ENCODE measurements around the gene TSSK6. TPM values are rescaled to one million over a fixed set of nuclear protein-coding genes. Genes with fewer than 3 reads are reported as not detected.

TSSK6 gene
- 1 to 10 TPM; 1.6 to 3.4 (median 1.9) TPM for polyA plus RNA-seq
- long read RNA-seq, donor 1, partial matches to known transcripts = 0 of 2 reads
- long read RNA-seq, donor 1, other reads (novel, unspliced or antisense) = 0 of 2 reads
- long read RNA-seq, donor 2, partial matches to known transcripts = 207 of 216 reads
- long read RNA-seq, donor 2, other reads (novel, unspliced or antisense) = 9 of 216 reads
- long read RNA-seq, donor 3 = 0 reads
- long read RNA-seq, donor 4 = 0 reads
- long read RNA-seq, donor 5 = 0 reads
- long read RNA-seq, donor 6, partial matches to known transcripts = 0 of 1 reads
- long read RNA-seq, donor 6, other reads (novel, unspliced or antisense) = 0 of 1 reads
- long read RNA-seq, donor 7 = 0 reads
- long read RNA-seq, donor 8 = 0 reads
- long read RNA-seq, donor 9 = 0 reads
- long read RNA-seq, donor 10 = 0 reads

DNA sequence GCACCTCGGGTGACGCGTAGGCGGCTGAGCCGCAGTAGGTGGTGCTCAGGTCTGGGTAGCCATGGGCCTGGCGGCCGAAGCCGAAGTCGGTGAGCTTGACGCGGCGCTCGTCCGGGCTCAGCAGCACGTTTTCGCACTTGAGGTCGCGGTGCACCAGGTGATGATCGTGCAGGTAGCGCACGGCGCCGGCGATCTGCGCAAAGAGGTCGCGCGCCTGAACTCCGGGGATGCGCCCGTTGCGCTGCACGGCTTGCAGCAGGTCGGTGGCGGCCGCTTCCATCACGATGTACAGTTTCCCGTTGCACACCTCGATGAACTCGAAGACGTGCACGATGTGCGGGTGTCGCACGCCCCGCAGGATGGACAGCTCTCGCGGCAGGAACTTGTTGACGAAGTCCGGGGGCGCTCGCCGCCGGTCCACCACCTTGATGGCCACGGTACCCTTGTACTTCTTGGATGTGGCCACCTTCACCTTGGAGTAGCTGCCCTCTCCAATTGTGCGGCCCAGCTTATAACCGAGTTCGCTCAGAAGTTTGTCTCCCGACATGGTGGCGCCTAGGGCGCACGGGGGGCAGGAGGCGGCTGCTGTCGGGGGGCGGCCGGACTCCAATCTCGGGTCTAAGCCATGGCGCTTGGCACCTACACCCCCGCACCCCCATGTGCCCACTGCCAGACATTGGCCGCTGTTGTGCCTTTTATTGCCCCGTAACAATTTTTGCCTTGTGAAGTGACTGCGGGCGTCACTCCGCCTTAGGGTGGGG is at the start of gene TSSK6:
Gene TSSK6, minus strand, starts transcription at position 668 of the 761 bp plus-strand sequence. Its CDS starts 121 bp downstream, at position 547.
- DNase-seq = no peak
- WGBS, 3 donors = 86 to 92% (median 92%) methylated on average over 73 to 74 of the region's 74 CpGs
- peaks cover 0 to 13% (median 9%) of the 10 kb centered on the region in 3 donors for H3K4me1 ChIP-seq (ENCODE audit: control insufficient read depth in 3 of 3, insufficient read depth in 2 of 3, low read depth in 1 of 3, low read length in 2 of 3)
- peaks cover 0 to 10% (median 0%) of the 10 kb centered on the region in 3 donors for H3K27me3 ChIP-seq (ENCODE audit: control insufficient read depth in 3 of 3, insufficient read depth in 3 of 3, low read length in 3 of 3)
- H3K36me3 ChIP-seq (ENCODE audit: control insufficient read depth in 3 of 3, insufficient read depth in 2 of 3, low read depth in 1 of 3, low read length in 3 of 3) = peaks cover 0 to 12% (median 4%) of the 10 kb centered on the region in 3 donors
- FAIRE-seq = no peak
- peak within 1 kb of the TSS; percentile 80 to 100 (median 81) for H3K4me3 ChIP-seq (ENCODE audit: low read depth in 1 of 3, low read length in 3 of 3)
- H3K9me3 ChIP-seq (ENCODE audit: control insufficient read depth in 2 of 2, insufficient read depth in 1 of 2, low read depth in 1 of 2, low read length in 1 of 2) = peaks cover 0 to 20% of the 10 kb centered on the region in 2 donors
- peak within 1 kb of the TSS; percentile 24 to 92 (median 60) for H3K27ac ChIP-seq (ENCODE audit: low read depth in 1 of 3, low read length in 2 of 3)

DNA sequence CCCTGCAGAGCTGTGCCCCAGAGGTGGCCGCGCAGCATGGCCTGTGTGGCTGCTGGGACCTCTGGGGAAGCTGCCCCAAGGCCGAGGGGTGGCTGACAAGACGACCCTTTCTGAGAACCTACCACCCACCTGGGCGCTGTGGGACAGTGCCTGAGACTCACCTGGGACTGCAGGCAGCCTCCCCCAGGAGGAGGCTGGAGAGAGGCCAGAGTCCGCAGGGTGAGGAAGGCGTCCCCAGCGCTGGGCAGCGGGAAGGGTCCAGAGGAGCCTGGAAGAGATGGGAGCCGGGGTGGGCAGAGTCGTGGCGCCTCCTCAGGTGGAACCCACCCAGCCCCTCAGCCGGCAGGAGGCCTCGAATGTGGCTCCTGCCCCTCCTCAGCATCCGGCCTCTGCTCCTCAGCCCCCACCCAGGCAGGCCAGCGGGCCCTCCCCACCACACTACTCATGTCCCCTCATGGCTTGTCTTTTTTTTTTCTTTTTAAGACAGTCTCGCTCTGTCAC is 48.0 kb upstream of the TSSK6 start:
- H3K27ac ChIP-seq (ENCODE audit: low read depth in 1 of 3, low read length in 2 of 3) = no peak overlapping the region
- WGBS, 3 donors = 87 to 89% (median 89%) methylated on average over 16 to 17 of the region's 17 CpGs
- no peaks in the 10 kb centered on the region for H3K9me3 ChIP-seq (ENCODE audit: control insufficient read depth in 2 of 2, insufficient read depth in 1 of 2, low read depth in 1 of 2, low read length in 1 of 2)
- H3K4me3 ChIP-seq (ENCODE audit: low read depth in 1 of 3, low read length in 3 of 3) = no peak overlapping the region
- H3K36me3 ChIP-seq (ENCODE audit: control insufficient read depth in 3 of 3, insufficient read depth in 2 of 3, low read depth in 1 of 3, low read length in 3 of 3) = no peaks in the 10 kb centered on the region
- no peak for DNase-seq
- H3K4me1 ChIP-seq (ENCODE audit: control insufficient read depth in 3 of 3, insufficient read depth in 2 of 3, low read depth in 1 of 3, low read length in 2 of 3) = no peaks in the 10 kb centered on the region
- FAIRE-seq = no peak
- H3K27me3 ChIP-seq (ENCODE audit: control insufficient read depth in 3 of 3, insufficient read depth in 3 of 3, low read length in 3 of 3) = no peaks in the 10 kb centered on the region

DNA sequence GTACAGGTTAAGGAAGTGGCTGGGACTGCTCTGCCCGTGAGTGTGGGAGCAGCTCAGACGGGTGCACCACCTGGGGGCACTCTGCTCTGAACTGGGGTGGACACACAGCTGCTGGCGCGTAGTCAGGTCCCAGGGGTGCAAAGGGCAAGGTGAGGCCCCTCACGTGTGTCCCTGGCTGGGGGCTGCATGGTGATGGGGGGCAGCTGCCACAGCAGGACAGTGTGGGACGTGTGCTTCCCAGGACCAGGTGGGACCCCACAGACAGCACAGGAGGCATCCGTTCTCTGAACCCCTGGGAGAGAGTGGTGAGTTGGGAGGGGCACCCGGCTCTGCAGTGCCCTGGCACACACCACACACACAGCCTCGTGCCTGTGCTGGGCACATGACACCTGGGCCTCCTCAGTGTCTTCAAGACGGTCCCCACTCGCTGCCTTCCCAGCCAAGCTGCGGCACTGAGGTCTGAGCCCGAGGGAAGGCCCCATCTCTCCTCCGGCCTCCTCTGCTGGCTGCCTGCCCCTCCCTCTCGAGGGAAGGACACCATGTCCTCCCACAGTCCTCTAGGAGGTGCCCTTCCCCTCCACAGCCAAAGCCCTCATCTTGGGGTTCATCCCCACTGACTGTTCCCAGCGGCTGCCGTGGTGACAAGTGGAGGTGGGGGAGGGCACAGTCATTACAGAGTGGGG is 47.5 kb upstream of the TSSK6 start:
- H3K4me3 ChIP-seq (ENCODE audit: low read depth in 1 of 3, low read length in 3 of 3) = no peak overlapping the region
- H3K9me3 ChIP-seq (ENCODE audit: control insufficient read depth in 2 of 2, insufficient read depth in 1 of 2, low read depth in 1 of 2, low read length in 1 of 2) = no peaks in the 10 kb centered on the region
- no peaks in the 10 kb centered on the region for H3K36me3 ChIP-seq (ENCODE audit: control insufficient read depth in 3 of 3, insufficient read depth in 2 of 3, low read depth in 1 of 3, low read length in 3 of 3)
- peak in 1 of 2 donors; percentile 43 for DNase-seq
- H3K4me1 ChIP-seq (ENCODE audit: control insufficient read depth in 3 of 3, insufficient read depth in 2 of 3, low read depth in 1 of 3, low read length in 2 of 3) = no peaks in the 10 kb centered on the region
- FAIRE-seq = no peak
- H3K27me3 ChIP-seq (ENCODE audit: control insufficient read depth in 3 of 3, insufficient read depth in 3 of 3, low read length in 3 of 3) = no peaks in the 10 kb centered on the region
- H3K27ac ChIP-seq (ENCODE audit: low read depth in 1 of 3, low read length in 2 of 3) = no peak overlapping the region
- 61 to 70% (median 65%) methylated on average over 16 to 17 of the region's 17 CpGs for WGBS, 3 donors

DNA sequence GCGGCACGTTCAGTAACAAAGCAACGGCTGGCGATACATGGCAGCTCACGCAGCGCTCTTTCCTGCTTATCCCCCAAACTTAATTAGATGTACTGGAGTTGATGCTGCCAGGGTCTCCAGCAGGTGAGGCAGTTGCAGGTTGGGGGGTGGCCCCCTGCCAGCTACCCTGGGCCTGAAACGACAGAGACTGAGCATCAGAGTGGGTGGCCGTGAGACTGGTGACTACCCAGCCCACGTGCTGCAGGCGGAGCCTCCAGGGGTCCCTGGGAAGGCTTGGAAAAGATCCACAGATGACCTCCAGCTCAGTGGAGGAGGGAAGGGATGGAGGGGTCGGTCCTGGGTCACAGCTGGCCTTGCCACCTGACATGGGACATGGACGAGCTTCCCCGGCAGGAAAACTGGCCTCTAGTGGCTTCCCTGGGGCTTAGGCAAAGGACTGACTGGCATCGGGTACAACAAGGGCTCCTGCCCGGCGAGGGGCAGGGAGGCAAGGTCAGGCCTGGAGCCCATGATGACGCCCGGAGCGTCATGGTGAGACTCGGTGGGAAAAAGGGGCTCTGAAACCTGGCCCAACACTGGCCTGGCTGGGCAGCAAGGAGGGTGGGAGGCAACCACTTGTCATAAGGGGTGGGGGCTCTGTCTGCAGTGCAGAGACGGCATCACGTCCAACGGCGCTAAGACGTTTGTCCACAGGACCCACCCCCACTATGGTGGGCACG is 46.8 kb upstream of the TSSK6 start:
- Histone ChIP-seq H3K36me3 (ENCODE audit: control insufficient read depth in 3 of 3, insufficient read depth in 2 of 3, low read depth in 1 of 3, low read length in 3 of 3) (no peaks in the 10 kb centered on the region), H3K27me3 (ENCODE audit: control insufficient read depth in 3 of 3, insufficient read depth in 3 of 3, low read length in 3 of 3) (no peaks in the 10 kb centered on the region), H3K4me3 (ENCODE audit: low read depth in 1 of 3, low read length in 3 of 3) (no peak overlapping the region), H3K9me3 (ENCODE audit: control insufficient read depth in 2 of 2, insufficient read depth in 1 of 2, low read depth in 1 of 2, low read length in 1 of 2) (no peaks in the 10 kb centered on the region), H3K4me1 (ENCODE audit: control insufficient read depth in 3 of 3, insufficient read depth in 2 of 3, low read depth in 1 of 3, low read length in 2 of 3) (no peaks in the 10 kb centered on the region), H3K27ac (ENCODE audit: low read depth in 1 of 3, low read length in 2 of 3) (no peak overlapping the region)
- no peak for FAIRE-seq
- no peak for DNase-seq
- 86 to 92% (median 88%) methylated on average over 26 of the region's 26 CpGs for WGBS, 3 donors

DNA sequence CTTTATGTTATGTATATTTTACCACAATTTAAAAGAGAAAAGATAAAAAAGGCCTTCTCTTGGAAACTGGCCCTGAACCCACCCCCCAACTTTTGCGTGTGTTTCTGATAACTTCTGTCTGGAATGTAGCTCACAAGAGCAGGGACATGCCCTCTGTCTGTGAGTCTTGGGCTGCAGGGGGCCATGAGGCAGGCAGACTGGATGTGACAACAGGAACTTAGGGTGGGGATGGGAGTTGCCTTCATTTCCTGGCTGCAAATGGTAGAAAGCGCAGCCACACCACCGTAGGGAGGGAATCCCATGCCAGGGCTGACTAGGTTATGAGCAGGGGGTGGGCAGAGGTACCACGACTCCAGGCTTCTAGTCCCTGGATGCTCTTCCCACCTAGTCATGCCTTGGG is 44.6 kb upstream of the TSSK6 start:
- WGBS, 3 donors = 66 to 88% (median 85%) methylated on average over 4 of the region's 4 CpGs
- Histone ChIP-seq H3K27me3 (ENCODE audit: control insufficient read depth in 3 of 3, insufficient read depth in 3 of 3, low read length in 3 of 3) (no peaks in the 10 kb centered on the region), H3K27ac (ENCODE audit: low read depth in 1 of 3, low read length in 2 of 3) (no peak overlapping the region), H3K9me3 (ENCODE audit: control insufficient read depth in 2 of 2, insufficient read depth in 1 of 2, low read depth in 1 of 2, low read length in 1 of 2) (no peaks in the 10 kb centered on the region), H3K4me1 (ENCODE audit: control insufficient read depth in 3 of 3, insufficient read depth in 2 of 3, low read depth in 1 of 3, low read length in 2 of 3) (no peaks in the 10 kb centered on the region), H3K36me3 (ENCODE audit: control insufficient read depth in 3 of 3, insufficient read depth in 2 of 3, low read depth in 1 of 3, low read length in 3 of 3) (no peaks in the 10 kb centered on the region), H3K4me3 (ENCODE audit: low read depth in 1 of 3, low read length in 3 of 3) (no peak overlapping the region)
- FAIRE-seq = no peak
- no peak for DNase-seq

DNA sequence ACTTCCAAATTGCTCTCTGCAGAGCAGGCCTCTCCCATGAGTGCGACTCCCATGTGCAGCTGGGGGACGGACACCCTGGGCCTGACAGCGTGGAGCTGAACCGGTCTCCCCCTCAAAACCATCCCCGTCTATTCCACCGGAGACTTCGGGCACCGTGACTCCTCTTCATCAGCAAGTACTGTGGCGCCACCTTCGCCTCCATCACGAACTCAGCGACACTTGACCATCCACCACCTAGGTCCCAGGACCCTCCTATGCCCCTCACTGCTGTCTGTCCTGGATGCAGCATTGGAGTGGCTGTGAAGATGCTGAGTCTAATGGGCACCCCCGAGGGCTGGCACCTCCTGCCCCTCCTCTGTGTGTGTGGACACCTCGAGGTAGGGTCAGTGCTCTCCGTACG is 43.3 kb upstream of the TSSK6 start:
- FAIRE-seq (no peak), DNase-seq (no peak)
- Histone ChIP-seq H3K27me3 (ENCODE audit: control insufficient read depth in 3 of 3, insufficient read depth in 3 of 3, low read length in 3 of 3) (no peaks in the 10 kb centered on the region), H3K27ac (ENCODE audit: low read depth in 1 of 3, low read length in 2 of 3) (no peak overlapping the region), H3K36me3 (ENCODE audit: control insufficient read depth in 3 of 3, insufficient read depth in 2 of 3, low read depth in 1 of 3, low read length in 3 of 3) (no peaks in the 10 kb centered on the region), H3K4me3 (ENCODE audit: low read depth in 1 of 3, low read length in 3 of 3) (no peak overlapping the region), H3K9me3 (ENCODE audit: control insufficient read depth in 2 of 2, insufficient read depth in 1 of 2, low read depth in 1 of 2, low read length in 1 of 2) (no peaks in the 10 kb centered on the region), H3K4me1 (ENCODE audit: control insufficient read depth in 3 of 3, insufficient read depth in 2 of 3, low read depth in 1 of 3, low read length in 2 of 3) (no peaks in the 10 kb centered on the region)
- WGBS, 3 donors = 87 to 96% (median 93%) methylated on average over 14 to 16 of the region's 16 CpGs

DNA sequence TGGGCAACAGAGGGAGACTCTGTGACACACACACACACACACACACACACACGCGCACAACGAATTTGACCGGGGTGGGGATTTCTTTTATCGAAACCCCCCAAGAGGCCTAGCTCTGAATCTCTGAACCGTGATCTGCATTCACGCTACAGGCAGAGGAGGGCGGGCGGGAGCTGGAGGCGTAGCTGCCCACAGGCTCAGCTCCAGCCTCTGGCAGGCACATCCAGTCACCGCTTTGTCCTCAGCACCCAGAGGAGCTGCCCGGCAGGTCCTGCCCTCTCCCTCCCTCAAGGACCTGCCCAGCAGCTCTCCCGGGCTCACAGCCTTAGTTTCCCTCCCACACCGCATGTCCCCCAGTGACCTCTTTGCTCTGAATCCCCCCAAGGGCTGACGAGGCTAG is 42.7 kb upstream of the TSSK6 start:
- no peak overlapping the region for H3K4me3 ChIP-seq (ENCODE audit: low read depth in 1 of 3, low read length in 3 of 3)
- H3K27ac ChIP-seq (ENCODE audit: low read depth in 1 of 3, low read length in 2 of 3) = no peak overlapping the region
- DNase-seq = no peak
- no peaks in the 10 kb centered on the region for H3K9me3 ChIP-seq (ENCODE audit: control insufficient read depth in 2 of 2, insufficient read depth in 1 of 2, low read depth in 1 of 2, low read length in 1 of 2)
- no peaks in the 10 kb centered on the region for H3K27me3 ChIP-seq (ENCODE audit: control insufficient read depth in 3 of 3, insufficient read depth in 3 of 3, low read length in 3 of 3)
- no peak for FAIRE-seq
- 76 to 80% (median 78%) methylated on average over 15 of the region's 15 CpGs for WGBS, 3 donors
- H3K4me1 ChIP-seq (ENCODE audit: control insufficient read depth in 3 of 3, insufficient read depth in 2 of 3, low read depth in 1 of 3, low read length in 2 of 3) = no peaks in the 10 kb centered on the region
- H3K36me3 ChIP-seq (ENCODE audit: control insufficient read depth in 3 of 3, insufficient read depth in 2 of 3, low read depth in 1 of 3, low read length in 3 of 3) = no peaks in the 10 kb centered on the region

Measured in small intestine (tissue), 16 donors.